Ishikawa (cell line): ENCODE data around the gene KIAA0825.
A peak's percentile ranks its signal among the peaks of the same experiment; 100 is the strongest.

Experiments used
- CEBPB ChIP-seq: IDR thresholded peaks from 2 replicates; pipeline ENCODE4 v1.6.1; 2012
- CREB1 ChIP-seq: IDR thresholded peaks from 2 replicates; pipeline ENCODE4 v1.6.1; 2012; ENCODE audit warnings: low read depth
- EGR1 ChIP-seq: IDR thresholded peaks from 2 replicates; pipeline ENCODE4 v1.6.1; 2012
- EP300 ChIP-seq: IDR thresholded peaks from 2 replicates; pipeline ENCODE4 v1.6.1; 2012; ENCODE audit warnings: borderline replicate concordance
- FOXM1 ChIP-seq: IDR thresholded peaks from 2 replicates; pipeline ENCODE4 v1.6.1; 2012; ENCODE audit warnings: low read depth, borderline replicate concordance
- NFIC ChIP-seq: IDR thresholded peaks from 2 replicates; pipeline ENCODE4 v1.6.1; 2012
- RAD21 ChIP-seq: IDR thresholded peaks from 2 replicates; pipeline ENCODE4 v1.6.1; 2012; ENCODE audit warnings: low read depth
- TAF1 ChIP-seq: IDR thresholded peaks from 2 replicates; pipeline ENCODE4 v1.6.1; 2012; ENCODE audit warnings: low read depth, mild to moderate bottlenecking
- TCF12 ChIP-seq: IDR thresholded peaks from 2 replicates; pipeline ENCODE4 v1.6.1; 2012; ENCODE audit warnings: low read depth
- TEAD4 ChIP-seq: IDR thresholded peaks from 2 replicates; pipeline ENCODE4 v1.6.1; 2012
- YY1 ChIP-seq: IDR thresholded peaks from 2 replicates; pipeline ENCODE4 v1.6.1; 2012; ENCODE audit warnings: low read depth
- ZBTB7A ChIP-seq: IDR thresholded peaks from 2 replicates; pipeline ENCODE4 v1.6.1; 2012; ENCODE audit warnings: low read depth
- TF ChIP-seq, protein P1 (sequence below): IDR thresholded peaks from 2 replicates; pipeline ENCODE4 v1.6.1; 2012
- TF ChIP-seq, protein P2 (sequence below): IDR thresholded peaks from 2 replicates; pipeline ENCODE4 v1.6.1; 2012
- TF ChIP-seq, protein P3 (sequence below): IDR thresholded peaks from 2 replicates; pipeline ENCODE4 v1.6.1; 2012; ENCODE audit warnings: low read depth, mild to moderate bottlenecking

KIAA0825 gene

DNA sequence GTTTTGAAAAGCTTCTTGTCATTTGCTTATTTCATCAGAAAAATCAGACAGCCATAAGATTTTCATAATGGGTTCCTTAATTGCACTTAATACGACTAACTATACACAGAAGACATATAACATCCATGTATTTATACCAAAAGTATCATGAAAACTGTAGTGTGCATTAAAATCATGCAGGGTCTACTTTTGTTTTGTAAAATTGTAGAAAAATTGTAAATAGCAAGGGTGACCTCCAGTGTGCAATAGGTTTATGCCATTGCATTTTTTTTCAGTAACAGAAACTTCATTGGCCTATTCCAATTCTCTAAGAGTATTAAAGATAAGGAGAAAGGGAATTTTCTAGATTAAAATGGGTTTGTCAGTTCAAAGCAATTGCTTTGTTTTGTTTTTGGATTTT, 307.6 kb downstream of the KIAA0825 start:
- TF ChIP-seq RAD21, result peak; percentile 38
- no peak for TF ChIP-seq YY1

DNA sequence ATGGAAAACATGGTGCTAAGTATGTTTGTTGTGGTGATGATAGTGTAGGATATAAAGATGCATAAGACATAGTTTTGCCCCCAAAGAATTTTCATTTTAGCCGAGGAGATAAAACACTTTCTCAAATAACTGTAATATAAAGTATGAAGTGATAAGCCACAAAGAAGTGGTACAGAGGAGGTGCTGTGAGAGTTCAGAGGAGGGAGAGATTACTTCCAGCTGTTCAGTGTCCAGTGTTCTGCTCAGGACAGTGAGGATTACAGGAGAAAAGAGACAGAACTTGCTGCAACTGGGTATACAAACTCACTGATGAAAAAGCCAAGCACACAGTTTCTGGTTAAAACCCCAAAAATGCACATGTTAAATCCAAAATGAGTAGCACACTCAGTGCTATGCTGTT, 309.3 kb downstream of the KIAA0825 start:
- TF ChIP-seq, protein P1, sequence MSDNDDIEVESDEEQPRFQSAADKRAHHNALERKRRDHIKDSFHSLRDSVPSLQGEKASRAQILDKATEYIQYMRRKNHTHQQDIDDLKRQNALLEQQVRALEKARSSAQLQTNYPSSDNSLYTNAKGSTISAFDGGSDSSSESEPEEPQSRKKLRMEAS, result no peak
- TF ChIP-seq TCF12 (no peak), CEBPB (no peak), NFIC (no peak), EGR1 (no peak), CREB1 (no peak), FOXM1 (no peak), RAD21 (no peak), TEAD4 (no peak), EP300 (no peak), ZBTB7A (no peak), YY1 (no peak), TAF1 (no peak)
- TF ChIP-seq, protein P2, sequence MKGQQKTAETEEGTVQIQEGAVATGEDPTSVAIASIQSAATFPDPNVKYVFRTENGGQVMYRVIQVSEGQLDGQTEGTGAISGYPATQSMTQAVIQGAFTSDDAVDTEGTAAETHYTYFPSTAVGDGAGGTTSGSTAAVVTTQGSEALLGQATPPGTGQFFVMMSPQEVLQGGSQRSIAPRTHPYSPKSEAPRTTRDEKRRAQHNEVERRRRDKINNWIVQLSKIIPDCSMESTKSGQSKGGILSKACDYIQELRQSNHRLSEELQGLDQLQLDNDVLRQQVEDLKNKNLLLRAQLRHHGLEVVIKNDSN, result no peak
- TF ChIP-seq, protein P3, sequence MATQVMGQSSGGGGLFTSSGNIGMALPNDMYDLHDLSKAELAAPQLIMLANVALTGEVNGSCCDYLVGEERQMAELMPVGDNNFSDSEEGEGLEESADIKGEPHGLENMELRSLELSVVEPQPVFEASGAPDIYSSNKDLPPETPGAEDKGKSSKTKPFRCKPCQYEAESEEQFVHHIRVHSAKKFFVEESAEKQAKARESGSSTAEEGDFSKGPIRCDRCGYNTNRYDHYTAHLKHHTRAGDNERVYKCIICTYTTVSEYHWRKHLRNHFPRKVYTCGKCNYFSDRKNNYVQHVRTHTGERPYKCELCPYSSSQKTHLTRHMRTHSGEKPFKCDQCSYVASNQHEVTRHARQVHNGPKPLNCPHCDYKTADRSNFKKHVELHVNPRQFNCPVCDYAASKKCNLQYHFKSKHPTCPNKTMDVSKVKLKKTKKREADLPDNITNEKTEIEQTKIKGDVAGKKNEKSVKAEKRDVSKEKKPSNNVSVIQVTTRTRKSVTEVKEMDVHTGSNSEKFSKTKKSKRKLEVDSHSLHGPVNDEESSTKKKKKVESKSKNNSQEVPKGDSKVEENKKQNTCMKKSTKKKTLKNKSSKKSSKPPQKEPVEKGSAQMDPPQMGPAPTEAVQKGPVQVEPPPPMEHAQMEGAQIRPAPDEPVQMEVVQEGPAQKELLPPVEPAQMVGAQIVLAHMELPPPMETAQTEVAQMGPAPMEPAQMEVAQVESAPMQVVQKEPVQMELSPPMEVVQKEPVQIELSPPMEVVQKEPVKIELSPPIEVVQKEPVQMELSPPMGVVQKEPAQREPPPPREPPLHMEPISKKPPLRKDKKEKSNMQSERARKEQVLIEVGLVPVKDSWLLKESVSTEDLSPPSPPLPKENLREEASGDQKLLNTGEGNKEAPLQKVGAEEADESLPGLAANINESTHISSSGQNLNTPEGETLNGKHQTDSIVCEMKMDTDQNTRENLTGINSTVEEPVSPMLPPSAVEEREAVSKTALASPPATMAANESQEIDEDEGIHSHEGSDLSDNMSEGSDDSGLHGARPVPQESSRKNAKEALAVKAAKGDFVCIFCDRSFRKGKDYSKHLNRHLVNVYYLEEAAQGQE, result no peak

DNA sequence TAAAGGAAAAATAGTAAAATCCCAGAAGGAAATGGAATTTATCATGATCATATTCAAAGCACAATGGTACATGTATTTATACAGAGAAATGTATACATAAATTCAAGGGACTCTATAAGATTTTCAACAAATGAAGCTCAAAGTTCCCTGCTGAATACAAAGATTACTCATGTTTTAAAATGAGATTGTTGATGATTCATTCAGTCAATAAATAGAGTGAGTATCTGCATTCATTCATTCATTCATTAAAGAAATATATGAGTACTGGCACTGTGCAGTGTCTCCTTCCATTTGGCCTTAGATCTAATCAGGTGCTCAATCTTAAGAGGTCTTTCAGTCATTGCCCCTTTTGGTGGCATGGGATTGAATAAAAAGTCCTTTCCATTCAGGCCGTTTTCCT, 310.0 kb downstream of the KIAA0825 start:
- TF ChIP-seq CREB1, result no peak
- no peak for TF ChIP-seq TCF12
- no peak for TF ChIP-seq RAD21
- no peak for TF ChIP-seq CEBPB
- no peak for TF ChIP-seq EP300

DNA sequence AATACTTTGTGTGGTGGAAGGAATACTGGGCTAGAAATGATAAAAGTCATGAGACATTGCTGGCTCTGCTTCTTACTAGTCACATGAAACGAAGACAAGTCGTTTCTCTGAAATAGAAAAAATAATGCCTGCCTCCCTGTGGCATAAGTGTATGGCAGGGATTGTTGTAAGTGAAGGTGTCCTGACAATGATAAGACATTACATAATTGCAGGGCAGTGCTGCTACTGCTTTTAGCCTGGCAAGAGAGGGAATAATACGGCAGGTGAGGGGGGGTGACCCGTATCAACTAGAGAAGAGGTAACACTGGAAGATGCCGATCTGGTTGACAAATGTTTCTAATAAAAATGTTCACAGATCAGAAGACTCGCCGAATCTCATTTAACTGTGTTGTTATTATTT, 314.3 kb downstream of the KIAA0825 start:
- TF ChIP-seq RAD21, result no peak
- TF ChIP-seq TCF12, result no peak
- TF ChIP-seq, protein P1, result no peak
- no peak for TF ChIP-seq EGR1
- TF ChIP-seq CEBPB, result no peak
- TF ChIP-seq FOXM1, result no peak

DNA sequence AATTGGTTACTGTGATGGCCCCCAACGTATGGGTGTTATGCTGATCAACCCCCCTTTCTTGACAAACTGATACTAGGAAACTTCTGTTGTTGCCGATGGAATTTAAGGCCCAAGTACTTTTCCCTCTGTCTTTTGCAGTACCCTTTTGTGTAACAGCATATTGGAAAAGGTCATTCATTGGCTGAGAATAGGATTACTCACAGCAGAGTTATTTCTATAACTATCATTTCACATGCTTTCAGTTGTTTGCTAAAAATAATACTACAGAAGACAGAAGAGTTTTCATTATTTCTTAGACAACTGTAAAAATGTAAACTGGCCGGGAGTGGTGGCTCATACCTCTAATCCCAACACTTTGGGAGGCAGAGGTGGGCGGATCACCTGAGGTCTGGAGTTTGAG, 329.5 kb downstream of the KIAA0825 start:
- no peak for TF ChIP-seq NFIC
- no peak for TF ChIP-seq CREB1
- TF ChIP-seq FOXM1, result no peak
- no peak for TF ChIP-seq TEAD4
- no peak for TF ChIP-seq CEBPB
- TF ChIP-seq, protein P1, result no peak
- TF ChIP-seq, protein P3, result no peak
- TF ChIP-seq RAD21, result no peak
- no peak for TF ChIP-seq ZBTB7A
- TF ChIP-seq, protein P2, result no peak

DNA sequence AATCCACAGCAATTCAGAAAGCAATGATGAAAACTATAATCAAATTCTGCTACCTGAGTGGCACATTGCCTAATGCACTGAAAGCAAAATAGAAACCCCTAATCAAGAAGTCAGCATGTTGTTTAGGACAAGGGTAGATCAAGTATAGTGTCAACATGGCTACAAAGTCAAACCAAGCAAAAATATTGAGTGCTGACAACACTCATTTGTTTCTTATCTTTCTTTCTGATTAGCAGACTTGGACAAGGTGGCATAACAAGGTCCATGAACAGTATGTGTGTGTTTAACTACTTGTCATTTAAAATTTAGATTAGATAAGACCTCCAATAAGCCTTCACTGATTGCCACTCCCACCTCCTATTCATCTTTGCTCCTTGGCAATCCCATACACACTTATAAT, 332.4 kb downstream of the KIAA0825 start:
- no peak for TF ChIP-seq YY1
- no peak for TF ChIP-seq TEAD4
- TF ChIP-seq EGR1, result no peak
- no peak for TF ChIP-seq NFIC
- TF ChIP-seq TAF1, result no peak
- no peak for TF ChIP-seq CREB1
- TF ChIP-seq, protein P2, result no peak
- no peak for TF ChIP-seq RAD21
